Muscle layer of colon (tissue), 2 donors: ENCODE data around the gene ZNRD2.
"Not testable (repeated sequence)": the region's sequence is repeated elsewhere in the genome, so short reads cannot be mapped to it uniquely, and the experiment has no call there.

Source experiments
- H3K27ac ChIP-seq: one replicate; pipeline ENCODE4 v1.7.0; 2013; ENCODE audit warnings: low read depth, mild to moderate bottlenecking, low read length, moderate library complexity
- H3K27me3 ChIP-seq, 2 donors: one replicate each; pipeline ENCODE4 v1.7.0; 2013; ENCODE audit warnings: low read length in 2 of 2, mild to moderate bottlenecking in 2 of 2; ENCODE audit not compliant: insufficient read depth in 2 of 2, control insufficient read depth in 1 of 2
- H3K36me3 ChIP-seq: one replicate; pipeline ENCODE4 v1.7.0; 2013; ENCODE audit warnings: mild to moderate bottlenecking, low read length; ENCODE audit not compliant: insufficient read depth
- H3K4me1 ChIP-seq: one replicate; pipeline ENCODE4 v1.7.0; 2013; ENCODE audit warnings: mild to moderate bottlenecking, low read length; ENCODE audit not compliant: insufficient read depth
- H3K4me3 ChIP-seq, 2 donors: one replicate each; pipeline ENCODE4 v1.7.0; 2013; ENCODE audit warnings: low read length in 2 of 2, low read depth in 1 of 2, mild to moderate bottlenecking in 1 of 2, moderate library complexity in 1 of 2
- H3K9ac ChIP-seq: one replicate; pipeline ENCODE4 v1.7.0; 2013; ENCODE audit warnings: low read length
- H3K9me3 ChIP-seq: one replicate; pipeline ENCODE4 v1.7.0; 2013; ENCODE audit warnings: mild to moderate bottlenecking, low read length
- donor health status: abdominal sarcoma.
- donor health status: Adenocarcinoma of cecum.

Gene ZNRD2

GRCh38 chr11:65559951-65560537, 10.2 kb upstream of the ZNRD2 start:
- Histone ChIP-seq H3K36me3 (no peaks in the 10 kb centered on the region), H3K4me1 (peaks cover 51% of the 10 kb centered on the region), H3K4me3 (no peak overlapping the region), H3K27me3 (no peaks in the 10 kb centered on the region), H3K9ac (peak overlapping the region; percentile 13), H3K9me3 (no peaks in the 10 kb centered on the region), H3K27ac (peak overlapping the region; percentile 85)

- H3K27me3 ChIP-seq, result no peaks in the 10 kb centered on the region
- no peak overlapping the region for H3K4me3 ChIP-seq
- H3K9me3 ChIP-seq, result no peaks in the 10 kb centered on the region
- H3K27ac ChIP-seq, result peak overlapping the region; percentile 85
- no peaks in the 10 kb centered on the region for H3K36me3 ChIP-seq
- peak overlapping the region; percentile 13 for H3K9ac ChIP-seq
- H3K4me1 ChIP-seq, result peaks cover 44% of the 10 kb centered on the region
Observed at GRCh38 chr11:65560555-65561418, 9.5 kb upstream of the ZNRD2 start.

GRCh38 chr11:65562020-65562419, 8.3 kb upstream of the ZNRD2 start:
- Histone ChIP-seq H3K4me3 (no peak overlapping the region), H3K27me3 (no peaks in the 10 kb centered on the region), H3K9ac (no peak overlapping the region), H3K36me3 (no peaks in the 10 kb centered on the region), H3K4me1 (peaks cover 36% of the 10 kb centered on the region), H3K9me3 (no peaks in the 10 kb centered on the region), H3K27ac (no peak overlapping the region)

GRCh38 chr11:65562788-65563187, 7.5 kb upstream of the ZNRD2 start:
- Histone ChIP-seq H3K27me3 (no peaks in the 10 kb centered on the region), H3K9ac (no peak overlapping the region), H3K27ac (no peak overlapping the region), H3K4me1 (peaks cover 35% of the 10 kb centered on the region), H3K36me3 (peaks cover under 1% of the 10 kb centered on the region), H3K9me3 (no peaks in the 10 kb centered on the region), H3K4me3 (no peak overlapping the region)

- Histone ChIP-seq H3K27ac (no peak overlapping the region), H3K36me3 (peaks cover 5% of the 10 kb centered on the region), H3K4me3 (no peak overlapping the region), H3K9ac (no peak overlapping the region), H3K4me1 (peaks cover 43% of the 10 kb centered on the region), H3K27me3 (no peaks in the 10 kb centered on the region), H3K9me3 (no peaks in the 10 kb centered on the region)
Observed at GRCh38 chr11:65563601-65564000, 6.7 kb upstream of the ZNRD2 start.

- not testable (repeated sequence) for H3K9me3 ChIP-seq, H3K9ac ChIP-seq, H3K36me3 ChIP-seq, H3K27ac ChIP-seq, H3K27me3 ChIP-seq, H3K4me3 ChIP-seq
- peaks cover 38% of the 10 kb centered on the region for H3K4me1 ChIP-seq
Observed at GRCh38 chr11:65564879-65565559, 5.3 kb upstream of the ZNRD2 start.

GRCh38 chr11:65565624-65566453, 4.4 kb upstream of the ZNRD2 start:
- Histone ChIP-seq H3K36me3 (peaks cover 5% of the 10 kb centered on the region), H3K9me3 (no peaks in the 10 kb centered on the region), H3K27ac (no peak overlapping the region), H3K4me3 (no peak overlapping the region), H3K4me1 (peaks cover 31% of the 10 kb centered on the region), H3K27me3 (no peaks in the 10 kb centered on the region), H3K9ac (no peak overlapping the region)

- no peaks in the 10 kb centered on the region for H3K9me3 ChIP-seq
- H3K9ac ChIP-seq, result peak overlapping the region; percentile 91
- peaks cover 5% of the 10 kb centered on the region for H3K36me3 ChIP-seq
- peak overlapping the region; percentile 43 to 88 for H3K4me3 ChIP-seq
- no peaks in the 10 kb centered on the region for H3K27me3 ChIP-seq
- H3K4me1 ChIP-seq, result peaks cover 48% of the 10 kb centered on the region
- peak overlapping the region; percentile 95 for H3K27ac ChIP-seq
Observed at GRCh38 chr11:65569164-65569972, 909 bp upstream of the ZNRD2 start.

GRCh38 chr11:65571420-65571819, 1.1 kb downstream of the ZNRD2 start:
- Histone ChIP-seq H3K9me3 (no peaks in the 10 kb centered on the region), H3K27ac (peak overlapping the region; percentile 95), H3K27me3 (no peaks in the 10 kb centered on the region), H3K4me3 (peak overlapping the region in 1 of 2 donors; percentile 88), H3K9ac (peak overlapping the region; percentile 5), H3K36me3 (peaks cover 5% of the 10 kb centered on the region), H3K4me1 (peaks cover 57% of the 10 kb centered on the region)

- H3K4me3 ChIP-seq, result peak overlapping the region; percentile 18 to 88
- no peaks in the 10 kb centered on the region for H3K9me3 ChIP-seq
- H3K27ac ChIP-seq, result peak overlapping the region; percentile 95
- peaks cover 5% of the 10 kb centered on the region for H3K36me3 ChIP-seq
- H3K9ac ChIP-seq, result peak overlapping the region; percentile 5
- H3K27me3 ChIP-seq, result no peaks in the 10 kb centered on the region
- H3K4me1 ChIP-seq, result peaks cover 54% of the 10 kb centered on the region
Observed at GRCh38 chr11:65571940-65572339, 1.7 kb downstream of the ZNRD2 start.
